ENCODE results near the gene TENM4.

TENM4 gene

GRCh38 chr11:79427611-79428327 is 13.1 kb downstream of the TENM4 start:
- H4K91ac ChIP-seq (ENCODE audit: low read depth, low read length, poor library complexity): no peak overlapping the region
- no peak overlapping the region for H2BK120ac ChIP-seq (ENCODE audit: low read depth, low read length)
- H3K4me3 ChIP-seq (ENCODE audit: low read length in 2 of 2): no peak overlapping the region
- peaks cover 5 to 12% of the 10 kb centered on the region in 2 donors for H3K4me1 ChIP-seq (ENCODE audit: control insufficient read depth in 2 of 2, insufficient read depth in 1 of 2, low read depth in 1 of 2, low read length in 2 of 2)
- H3K36me3 ChIP-seq (replicated peaks in 1 of 2; ENCODE audit: control insufficient read depth in 2 of 2, insufficient read depth in 2 of 2, low read length in 2 of 2): no peaks in the 10 kb centered on the region
- H3K9me3 ChIP-seq (replicated peaks in 1 of 2; ENCODE audit: control insufficient read depth in 2 of 2, insufficient read depth in 1 of 2, low read depth in 1 of 2, low read length in 2 of 2): no peaks in the 10 kb centered on the region
- H3K9ac ChIP-seq (ENCODE audit: low read depth, low read length, poor library complexity): no peak overlapping the region
- H2BK5ac ChIP-seq (ENCODE audit: low read length): no peak overlapping the region
- no peak overlapping the region for H2AK5ac ChIP-seq (ENCODE audit: low read depth, low read length)
- H2BK15ac ChIP-seq (ENCODE audit: low read length): no peak overlapping the region
- DNase-seq (ENCODE audit: low spot score): no peak
- no peak overlapping the region for H2BK12ac ChIP-seq (ENCODE audit: low read length)
- peaks cover 2% of the 10 kb centered on the region for H3K79me1 ChIP-seq (ENCODE audit: low read depth, low read length)
- no peak overlapping the region for H3K4me2 ChIP-seq (ENCODE audit: insufficient read depth, low read length, poor library complexity, severe bottlenecking)
- H3K27ac ChIP-seq (replicated peaks; ENCODE audit: low read length): no peak overlapping the region
- no peaks in the 10 kb centered on the region for H3K27me3 ChIP-seq (ENCODE audit: control insufficient read depth in 3 of 3, insufficient read depth in 3 of 3, low read depth in 1 of 3, low read length in 3 of 3)
- H3K4ac ChIP-seq (ENCODE audit: low read length): no peak overlapping the region
- H4K8ac ChIP-seq (ENCODE audit: low read depth, low read length): no peak overlapping the region
- H3K23ac ChIP-seq (ENCODE audit: low read depth, low read length, poor library complexity): no peak overlapping the region
- H3K14ac ChIP-seq (ENCODE audit: low read length): no peak overlapping the region
- no peak overlapping the region for H3K18ac ChIP-seq (ENCODE audit: low read length)
- no peak overlapping the region for H2AFZ ChIP-seq (ENCODE audit: low read length)
- no CpG with 5 or more reads among the region's 5 CpGs for WGBS, 2 donors (ENCODE audit: extremely low coverage in 2 of 2, insufficient read length in 2 of 2, insufficient replicate concordance in 1 of 2)

DNA sequence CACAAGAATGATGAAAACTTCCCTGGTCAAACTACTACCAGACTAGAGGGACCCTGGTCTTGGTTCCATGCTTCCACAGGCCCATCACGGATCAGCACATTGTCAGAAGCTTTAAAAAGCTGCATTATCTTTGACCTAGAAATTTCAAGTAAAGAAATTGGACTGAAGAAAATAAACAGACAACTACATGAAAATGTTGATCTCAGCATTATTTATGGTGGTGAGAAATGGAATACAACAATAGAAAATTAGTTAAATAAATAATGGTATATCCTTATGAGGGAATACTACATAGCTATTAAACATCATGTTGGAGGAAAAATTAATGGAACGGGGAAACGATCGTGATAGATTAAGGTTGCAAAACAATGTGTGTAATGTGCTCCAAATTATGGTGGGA is 13.7 kb downstream of the TENM4 start:
- Histone ChIP-seq H3K27me3 (ENCODE audit: control insufficient read depth in 3 of 3, insufficient read depth in 3 of 3, low read depth in 1 of 3, low read length in 3 of 3) (no peaks in the 10 kb centered on the region), H3K14ac (ENCODE audit: low read length) (no peak overlapping the region), H2BK5ac (ENCODE audit: low read length) (no peak overlapping the region), H3K9me3 (replicated peaks in 1 of 2; ENCODE audit: control insufficient read depth in 2 of 2, insufficient read depth in 1 of 2, low read depth in 1 of 2, low read length in 2 of 2) (no peaks in the 10 kb centered on the region), H3K4me1 (ENCODE audit: control insufficient read depth in 2 of 2, insufficient read depth in 1 of 2, low read depth in 1 of 2, low read length in 2 of 2) (peaks cover 5 to 12% of the 10 kb centered on the region in 2 donors), H2BK15ac (ENCODE audit: low read length) (no peak overlapping the region), H2AFZ (ENCODE audit: low read length) (no peak overlapping the region), H3K9ac (ENCODE audit: low read depth, low read length, poor library complexity) (no peak overlapping the region), H3K36me3 (replicated peaks in 1 of 2; ENCODE audit: control insufficient read depth in 2 of 2, insufficient read depth in 2 of 2, low read length in 2 of 2) (no peaks in the 10 kb centered on the region), H3K4me2 (ENCODE audit: insufficient read depth, low read length, poor library complexity, severe bottlenecking) (no peak overlapping the region), H4K91ac (ENCODE audit: low read depth, low read length, poor library complexity) (no peak overlapping the region), H2BK12ac (ENCODE audit: low read length) (no peak overlapping the region), H3K79me1 (ENCODE audit: low read depth, low read length) (peaks cover 2% of the 10 kb centered on the region), H3K4me3 (ENCODE audit: low read length in 2 of 2) (no peak overlapping the region), H3K23ac (ENCODE audit: low read depth, low read length, poor library complexity) (no peak overlapping the region), H2AK5ac (ENCODE audit: low read depth, low read length) (no peak overlapping the region), H2BK120ac (ENCODE audit: low read depth, low read length) (no peak overlapping the region), H3K4ac (ENCODE audit: low read length) (no peak overlapping the region), H4K8ac (ENCODE audit: low read depth, low read length) (no peak overlapping the region), H3K18ac (ENCODE audit: low read length) (no peak overlapping the region), H3K27ac (replicated peaks; ENCODE audit: low read length) (no peak overlapping the region)
- DNase-seq (ENCODE audit: low spot score): no peak
- 100% methylated on average over 3 of the region's 4 CpGs; no CpG with 5 or more reads in 1 of the 2 donors for WGBS, 2 donors (ENCODE audit: extremely low coverage in 2 of 2, insufficient read length in 2 of 2, insufficient replicate concordance in 1 of 2)

GRCh38 chr11:79425463-79425862 is 15.4 kb downstream of the TENM4 start:
- peaks cover 8 to 15% of the 10 kb centered on the region in 2 donors for H3K4me1 ChIP-seq (ENCODE audit: control insufficient read depth in 2 of 2, insufficient read depth in 1 of 2, low read depth in 1 of 2, low read length in 2 of 2)
- no peak overlapping the region for H2BK12ac ChIP-seq (ENCODE audit: low read length)
- H2AK5ac ChIP-seq (ENCODE audit: low read depth, low read length): no peak overlapping the region
- H3K23ac ChIP-seq (ENCODE audit: low read depth, low read length, poor library complexity): no peak overlapping the region
- no CpG with 5 or more reads among the region's 2 CpGs for WGBS, 2 donors (ENCODE audit: extremely low coverage in 2 of 2, insufficient read length in 2 of 2, insufficient replicate concordance in 1 of 2)
- H3K79me1 ChIP-seq (ENCODE audit: low read depth, low read length): peaks cover 5% of the 10 kb centered on the region
- H3K4me2 ChIP-seq (ENCODE audit: insufficient read depth, low read length, poor library complexity, severe bottlenecking): no peak overlapping the region
- H3K9ac ChIP-seq (ENCODE audit: low read depth, low read length, poor library complexity): no peak overlapping the region
- no peaks in the 10 kb centered on the region for H3K36me3 ChIP-seq (replicated peaks in 1 of 2; ENCODE audit: control insufficient read depth in 2 of 2, insufficient read depth in 2 of 2, low read length in 2 of 2)
- no peak for DNase-seq (ENCODE audit: low spot score)
- H2AFZ ChIP-seq (ENCODE audit: low read length): no peak overlapping the region
- no peak overlapping the region for H3K18ac ChIP-seq (ENCODE audit: low read length)
- H2BK5ac ChIP-seq (ENCODE audit: low read length): no peak overlapping the region
- no peak overlapping the region for H4K91ac ChIP-seq (ENCODE audit: low read depth, low read length, poor library complexity)
- H4K8ac ChIP-seq (ENCODE audit: low read depth, low read length): no peak overlapping the region
- H3K4me3 ChIP-seq (ENCODE audit: low read length in 2 of 2): no peak overlapping the region
- no peak overlapping the region for H3K27ac ChIP-seq (replicated peaks; ENCODE audit: low read length)
- H3K14ac ChIP-seq (ENCODE audit: low read length): no peak overlapping the region
- no peaks in the 10 kb centered on the region for H3K9me3 ChIP-seq (replicated peaks in 1 of 2; ENCODE audit: control insufficient read depth in 2 of 2, insufficient read depth in 1 of 2, low read depth in 1 of 2, low read length in 2 of 2)
- no peak overlapping the region for H2BK15ac ChIP-seq (ENCODE audit: low read length)
- no peaks in the 10 kb centered on the region for H3K27me3 ChIP-seq (ENCODE audit: control insufficient read depth in 3 of 3, insufficient read depth in 3 of 3, low read depth in 1 of 3, low read length in 3 of 3)
- no peak overlapping the region for H2BK120ac ChIP-seq (ENCODE audit: low read depth, low read length)
- no peak overlapping the region for H3K4ac ChIP-seq (ENCODE audit: low read length)

- Histone ChIP-seq H4K8ac (ENCODE audit: low read depth, low read length) (no peak overlapping the region), H3K4me2 (ENCODE audit: insufficient read depth, low read length, poor library complexity, severe bottlenecking) (no peak overlapping the region), H2AK5ac (ENCODE audit: low read depth, low read length) (no peak overlapping the region), H3K9ac (ENCODE audit: low read depth, low read length, poor library complexity) (no peak overlapping the region), H3K79me1 (ENCODE audit: low read depth, low read length) (peaks cover 5% of the 10 kb centered on the region), H4K91ac (ENCODE audit: low read depth, low read length, poor library complexity) (no peak overlapping the region), H2BK120ac (ENCODE audit: low read depth, low read length) (no peak overlapping the region), H3K23ac (ENCODE audit: low read depth, low read length, poor library complexity) (no peak overlapping the region), H2BK15ac (ENCODE audit: low read length) (no peak overlapping the region), H3K9me3 (replicated peaks in 1 of 2; ENCODE audit: control insufficient read depth in 2 of 2, insufficient read depth in 1 of 2, low read depth in 1 of 2, low read length in 2 of 2) (no peaks in the 10 kb centered on the region), H3K4ac (ENCODE audit: low read length) (no peak overlapping the region), H3K18ac (ENCODE audit: low read length) (no peak overlapping the region), H3K36me3 (replicated peaks in 1 of 2; ENCODE audit: control insufficient read depth in 2 of 2, insufficient read depth in 2 of 2, low read length in 2 of 2) (no peaks in the 10 kb centered on the region), H3K4me1 (ENCODE audit: control insufficient read depth in 2 of 2, insufficient read depth in 1 of 2, low read depth in 1 of 2, low read length in 2 of 2) (peaks cover 8 to 13% of the 10 kb centered on the region in 2 donors), H3K14ac (ENCODE audit: low read length) (no peak overlapping the region), H2BK12ac (ENCODE audit: low read length) (no peak overlapping the region), H2BK5ac (ENCODE audit: low read length) (no peak overlapping the region), H3K27me3 (ENCODE audit: control insufficient read depth in 3 of 3, insufficient read depth in 3 of 3, low read depth in 1 of 3, low read length in 3 of 3) (no peaks in the 10 kb centered on the region), H3K27ac (replicated peaks; ENCODE audit: low read length) (no peak overlapping the region), H3K4me3 (ENCODE audit: low read length in 2 of 2) (no peak overlapping the region), H2AFZ (ENCODE audit: low read length) (no peak overlapping the region)
- no CpG with 5 or more reads among the region's 3 CpGs for WGBS, 2 donors (ENCODE audit: extremely low coverage in 2 of 2, insufficient read length in 2 of 2, insufficient replicate concordance in 1 of 2)
- DNase-seq (ENCODE audit: low spot score): no peak
These were observed 17.1 kb downstream of the TENM4 start for GRCh38 chr11:79423736-79424135.
